GM20000 (cell line): Measurements from ENCODE around the gene ST6GALNAC3.

Experiments
- DNase-seq: peaks from one replicate; pipeline ENCODE4 v3.0.0; 2012; ENCODE audit warnings: low spot score
- TF ChIP-seq, protein P1 (sequence below): IDR thresholded peaks from 2 replicates; pipeline ENCODE4 v1.5.1; 2012; ENCODE audit warnings: mild to moderate bottlenecking, control low read depth; ENCODE audit errors: extremely low read depth, missing control alignments

Gene ST6GALNAC3

DNA sequence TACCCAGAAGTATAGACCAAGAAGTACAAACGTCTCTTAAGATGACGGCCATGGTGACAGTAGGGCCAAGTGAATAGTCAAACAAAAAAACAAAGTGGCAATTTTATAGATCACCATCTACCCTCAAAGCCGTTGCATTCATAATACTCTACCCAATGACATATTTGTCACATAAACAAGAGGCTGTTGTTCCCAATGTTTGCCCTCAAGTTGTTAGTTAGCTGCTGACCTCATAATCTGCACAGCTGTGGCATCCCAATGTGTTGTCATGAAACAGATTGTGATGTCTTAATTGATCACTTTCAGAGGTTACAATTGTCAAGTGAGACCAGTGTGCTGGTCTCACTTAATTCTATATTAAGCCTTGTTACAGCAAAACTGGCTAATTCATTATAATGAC is 333.8 kb downstream of the ST6GALNAC3 start:
- DNase-seq = no peak
- TF ChIP-seq, protein P1, sequence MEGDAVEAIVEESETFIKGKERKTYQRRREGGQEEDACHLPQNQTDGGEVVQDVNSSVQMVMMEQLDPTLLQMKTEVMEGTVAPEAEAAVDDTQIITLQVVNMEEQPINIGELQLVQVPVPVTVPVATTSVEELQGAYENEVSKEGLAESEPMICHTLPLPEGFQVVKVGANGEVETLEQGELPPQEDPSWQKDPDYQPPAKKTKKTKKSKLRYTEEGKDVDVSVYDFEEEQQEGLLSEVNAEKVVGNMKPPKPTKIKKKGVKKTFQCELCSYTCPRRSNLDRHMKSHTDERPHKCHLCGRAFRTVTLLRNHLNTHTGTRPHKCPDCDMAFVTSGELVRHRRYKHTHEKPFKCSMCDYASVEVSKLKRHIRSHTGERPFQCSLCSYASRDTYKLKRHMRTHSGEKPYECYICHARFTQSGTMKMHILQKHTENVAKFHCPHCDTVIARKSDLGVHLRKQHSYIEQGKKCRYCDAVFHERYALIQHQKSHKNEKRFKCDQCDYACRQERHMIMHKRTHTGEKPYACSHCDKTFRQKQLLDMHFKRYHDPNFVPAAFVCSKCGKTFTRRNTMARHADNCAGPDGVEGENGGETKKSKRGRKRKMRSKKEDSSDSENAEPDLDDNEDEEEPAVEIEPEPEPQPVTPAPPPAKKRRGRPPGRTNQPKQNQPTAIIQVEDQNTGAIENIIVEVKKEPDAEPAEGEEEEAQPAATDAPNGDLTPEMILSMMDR = no peak

- DNase-seq = no peak
- TF ChIP-seq, protein P1 = no peak
Measured at GRCh38 chr1:76410499-76410898, 336.0 kb downstream of the ST6GALNAC3 start.

DNA sequence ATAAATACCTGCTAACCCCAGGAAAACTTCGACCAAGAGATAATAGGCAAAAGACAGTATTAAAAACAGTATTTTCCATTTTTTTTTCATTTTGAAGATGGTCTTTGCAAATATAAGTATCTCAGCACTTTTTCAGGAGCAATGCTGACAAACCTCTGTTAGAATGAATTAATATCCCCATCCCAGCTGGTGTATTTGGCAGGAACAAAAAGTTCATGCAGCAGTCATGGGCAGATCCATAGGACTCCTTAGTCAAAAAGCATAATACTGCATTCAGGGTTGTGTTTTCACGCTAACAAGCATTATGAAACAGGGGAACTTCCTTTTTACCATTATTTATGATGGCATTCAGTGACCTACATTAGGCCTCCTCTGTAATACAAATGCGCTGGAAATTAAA is 344.0 kb downstream of the ST6GALNAC3 start:
- DNase-seq = no peak
- TF ChIP-seq, protein P1 = no peak

GRCh38 chr1:76419603-76420002 is 345.1 kb downstream of the ST6GALNAC3 start:
- no peak for DNase-seq
- TF ChIP-seq, protein P1 = no peak

GRCh38 chr1:76425201-76426145 is 350.9 kb downstream of the ST6GALNAC3 start:
- peak; percentile 4 for DNase-seq
- TF ChIP-seq, protein P1 = no peak

DNA sequence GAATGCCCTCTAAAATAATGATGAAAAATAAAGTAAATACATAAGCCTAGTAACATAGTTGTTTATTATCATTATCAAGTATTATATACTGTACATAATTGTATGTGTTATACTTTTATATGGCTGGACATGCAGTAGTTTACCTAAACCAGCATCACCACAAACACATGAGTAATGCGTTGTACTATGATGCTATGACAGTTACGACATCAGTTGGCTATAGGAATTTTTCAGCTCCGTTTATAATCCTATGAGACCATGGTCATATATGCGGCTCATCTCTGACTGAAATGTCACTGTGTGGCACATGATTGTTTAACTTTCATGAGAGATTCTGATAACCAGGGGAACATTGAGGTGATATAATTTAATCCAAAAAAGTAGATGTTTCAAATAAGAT is 352.1 kb downstream of the ST6GALNAC3 start:
- no peak for DNase-seq
- TF ChIP-seq, protein P1 = no peak

DNA sequence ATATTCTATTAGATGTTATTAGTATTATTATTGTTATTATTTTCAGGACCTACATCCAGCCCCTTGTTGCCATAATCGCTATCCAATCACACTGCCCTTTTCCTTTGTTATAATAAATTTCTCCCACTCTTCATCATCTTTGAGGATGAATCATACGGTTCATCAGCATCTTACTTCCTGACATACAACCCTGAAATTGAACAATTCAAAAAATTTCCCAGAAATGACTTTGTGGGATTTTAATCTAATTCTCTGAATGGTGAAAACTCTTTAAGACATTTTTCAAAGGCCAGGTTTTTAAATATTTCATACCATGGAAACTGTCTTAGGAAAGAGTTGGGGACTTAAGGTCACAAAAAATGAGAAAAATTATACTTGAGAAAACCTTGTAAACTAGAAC is 353.5 kb downstream of the ST6GALNAC3 start:
- DNase-seq = no peak
- TF ChIP-seq, protein P1 = no peak
